Heart left ventricle (tissue), 13 donors: Measurements from ENCODE around the gene DCTN4.

Experiments used
- POLR2A ChIP-seq, 2 donors: fragments of 450-650 bp; IDR thresholded peaks; one replicate each; pipeline ENCODE4 v1.6.1; 2017; ENCODE audit warnings: antibody characterized with exemption in 2 of 2, mild to moderate bottlenecking in 2 of 2, moderate library complexity in 2 of 2
- TF ChIP-seq, protein P1 (sequence below), 12 donors: fragments of 200-600 bp; sonication (generic) in 4 of 12; IDR thresholded peaks; one replicate each; pipeline versions ENCODE4 v1.5.0 to v1.8.0; 2018 to 2022; ENCODE audit warnings: antibody characterized with exemption in 12 of 12, mild to moderate bottlenecking in 5 of 12
- donor health status: ischemic (EF 13 %, LVEDD 7.1; RV severe dilation, severe dysfunction).
- donor health status: DM: no; HTN: yes; CAD: no.
- donor health status: DM: no; HTN: no; CAD: no.
- donor health status: ischemic (EF 25% LVEDD 6.9; RV normal size, moderate dysfunction).
- donor health status: ischemic (EF 25% LVEDD 5.7; RV mildly dilated, moderate dysfunction).
- donor health status: ischemic (EF 35%, LVEDD 5.7; RV mildly dilated, moderate dysfunction).
- donor health status: nonischemic (EF 11% LVEDD 7.7; RV severe dilation, severe dysfunction).
- donor health status: DM: yes; HTN: yes; CAD: no.
- donor health status: PGD.
- donor health status: ischemic (EF 29% LVEDD 5.4; RV normal size, mild dysfunction).
- donor health status: nonischemic (EF 23%, LVEDD 6.1; RV moderate dilation, normal function).

DNA sequence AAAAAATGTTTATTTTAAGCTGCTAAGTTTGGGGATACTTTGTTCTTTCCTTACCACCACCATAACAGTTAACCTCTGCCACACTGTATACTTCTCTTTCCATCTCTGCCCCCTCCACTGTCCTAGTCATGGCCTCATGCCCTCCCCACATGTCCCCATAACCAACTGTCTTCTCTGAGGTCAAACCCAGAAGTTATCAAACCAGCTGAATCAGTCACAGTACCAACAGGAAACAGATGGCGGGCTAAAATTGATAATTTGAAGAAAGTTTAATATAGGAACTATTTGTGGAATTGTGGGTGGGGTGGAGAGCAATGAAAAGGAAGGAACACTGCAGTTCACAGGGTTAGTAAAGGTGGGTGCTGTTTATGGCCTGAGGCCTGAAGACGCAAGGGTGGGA, 5.7 kb upstream of the DCTN4 start:
- TF ChIP-seq, protein P1, sequence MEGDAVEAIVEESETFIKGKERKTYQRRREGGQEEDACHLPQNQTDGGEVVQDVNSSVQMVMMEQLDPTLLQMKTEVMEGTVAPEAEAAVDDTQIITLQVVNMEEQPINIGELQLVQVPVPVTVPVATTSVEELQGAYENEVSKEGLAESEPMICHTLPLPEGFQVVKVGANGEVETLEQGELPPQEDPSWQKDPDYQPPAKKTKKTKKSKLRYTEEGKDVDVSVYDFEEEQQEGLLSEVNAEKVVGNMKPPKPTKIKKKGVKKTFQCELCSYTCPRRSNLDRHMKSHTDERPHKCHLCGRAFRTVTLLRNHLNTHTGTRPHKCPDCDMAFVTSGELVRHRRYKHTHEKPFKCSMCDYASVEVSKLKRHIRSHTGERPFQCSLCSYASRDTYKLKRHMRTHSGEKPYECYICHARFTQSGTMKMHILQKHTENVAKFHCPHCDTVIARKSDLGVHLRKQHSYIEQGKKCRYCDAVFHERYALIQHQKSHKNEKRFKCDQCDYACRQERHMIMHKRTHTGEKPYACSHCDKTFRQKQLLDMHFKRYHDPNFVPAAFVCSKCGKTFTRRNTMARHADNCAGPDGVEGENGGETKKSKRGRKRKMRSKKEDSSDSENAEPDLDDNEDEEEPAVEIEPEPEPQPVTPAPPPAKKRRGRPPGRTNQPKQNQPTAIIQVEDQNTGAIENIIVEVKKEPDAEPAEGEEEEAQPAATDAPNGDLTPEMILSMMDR (IDR thresholded peaks at IDR 0.05): no peak
- TF ChIP-seq POLR2A (IDR thresholded peaks at IDR 0.05): no peak
